ENCODE measurements around the gene SUCLG2.

Gene SUCLG2

DNA sequence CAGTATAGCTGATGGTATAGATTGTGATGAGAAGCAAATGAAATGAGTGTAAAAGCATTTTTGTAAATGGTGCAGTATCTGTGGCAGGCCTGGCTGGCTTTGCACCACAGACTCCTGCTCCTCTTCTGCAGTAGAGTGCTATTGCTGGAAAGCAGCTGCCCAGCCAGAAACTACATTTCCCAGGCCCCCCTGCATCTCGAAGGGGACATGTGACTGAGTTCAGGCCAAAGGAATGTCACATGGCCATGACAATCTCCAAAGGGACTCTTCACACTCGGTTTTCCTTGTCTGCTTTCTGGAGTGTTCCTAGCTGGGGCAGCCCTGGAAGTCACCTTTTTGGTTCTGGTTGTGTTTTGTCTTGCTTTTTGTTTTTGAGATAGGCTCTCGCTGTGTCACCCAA is 277.1 kb downstream of the SUCLG2 start:
- TF ChIP-seq ZNF565 (CRISPR knock-in tag; conservative IDR thresholded peaks at IDR 0.05; ENCODE audit: low read depth) (no peak), ZFP3 (CRISPR knock-in tag; IDR thresholded peaks at IDR 0.05) (no peak), TOX (CRISPR knock-in tag; IDR thresholded peaks at IDR 0.05; ENCODE audit: borderline replicate concordance) (no peak), ISL1 (CRISPR knock-in tag; IDR thresholded peaks at IDR 0.05) (no peak), ARNTL (CRISPR knock-in tag; IDR thresholded peaks at IDR 0.05; ENCODE audit: borderline replicate concordance, low read depth) (no peak), ZNF70 (CRISPR knock-in tag; IDR thresholded peaks at IDR 0.05) (no peak)
- TF ChIP-seq, protein P1, sequence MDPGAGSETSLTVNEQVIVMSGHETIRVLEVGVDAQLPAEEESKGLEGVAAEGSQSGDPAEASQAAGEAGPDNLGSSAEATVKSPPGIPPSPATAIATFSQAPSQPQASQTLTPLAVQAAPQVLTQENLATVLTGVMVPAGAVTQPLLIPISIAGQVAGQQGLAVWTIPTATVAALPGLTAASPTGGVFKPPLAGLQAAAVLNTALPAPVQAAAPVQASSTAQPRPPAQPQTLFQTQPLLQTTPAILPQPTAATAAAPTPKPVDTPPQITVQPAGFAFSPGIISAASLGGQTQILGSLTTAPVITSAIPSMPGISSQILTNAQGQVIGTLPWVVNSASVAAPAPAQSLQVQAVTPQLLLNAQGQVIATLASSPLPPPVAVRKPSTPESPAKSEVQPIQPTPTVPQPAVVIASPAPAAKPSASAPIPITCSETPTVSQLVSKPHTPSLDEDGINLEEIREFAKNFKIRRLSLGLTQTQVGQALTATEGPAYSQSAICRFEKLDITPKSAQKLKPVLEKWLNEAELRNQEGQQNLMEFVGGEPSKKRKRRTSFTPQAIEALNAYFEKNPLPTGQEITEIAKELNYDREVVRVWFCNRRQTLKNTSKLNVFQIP (CRISPR knock-in tag; IDR thresholded peaks at IDR 0.05; ENCODE audit: borderline replicate concordance, low read depth) = no peak
- TF ChIP-seq, protein P2, sequence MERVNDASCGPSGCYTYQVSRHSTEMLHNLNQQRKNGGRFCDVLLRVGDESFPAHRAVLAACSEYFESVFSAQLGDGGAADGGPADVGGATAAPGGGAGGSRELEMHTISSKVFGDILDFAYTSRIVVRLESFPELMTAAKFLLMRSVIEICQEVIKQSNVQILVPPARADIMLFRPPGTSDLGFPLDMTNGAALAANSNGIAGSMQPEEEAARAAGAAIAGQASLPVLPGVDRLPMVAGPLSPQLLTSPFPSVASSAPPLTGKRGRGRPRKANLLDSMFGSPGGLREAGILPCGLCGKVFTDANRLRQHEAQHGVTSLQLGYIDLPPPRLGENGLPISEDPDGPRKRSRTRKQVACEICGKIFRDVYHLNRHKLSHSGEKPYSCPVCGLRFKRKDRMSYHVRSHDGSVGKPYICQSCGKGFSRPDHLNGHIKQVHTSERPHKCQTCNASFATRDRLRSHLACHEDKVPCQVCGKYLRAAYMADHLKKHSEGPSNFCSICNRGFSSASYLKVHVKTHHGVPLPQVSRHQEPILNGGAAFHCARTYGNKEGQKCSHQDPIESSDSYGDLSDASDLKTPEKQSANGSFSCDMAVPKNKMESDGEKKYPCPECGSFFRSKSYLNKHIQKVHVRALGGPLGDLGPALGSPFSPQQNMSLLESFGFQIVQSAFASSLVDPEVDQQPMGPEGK (CRISPR knock-in tag; IDR thresholded peaks at IDR 0.05; ENCODE audit: borderline replicate concordance) = no peak
- ATAC-seq = no peak

DNA sequence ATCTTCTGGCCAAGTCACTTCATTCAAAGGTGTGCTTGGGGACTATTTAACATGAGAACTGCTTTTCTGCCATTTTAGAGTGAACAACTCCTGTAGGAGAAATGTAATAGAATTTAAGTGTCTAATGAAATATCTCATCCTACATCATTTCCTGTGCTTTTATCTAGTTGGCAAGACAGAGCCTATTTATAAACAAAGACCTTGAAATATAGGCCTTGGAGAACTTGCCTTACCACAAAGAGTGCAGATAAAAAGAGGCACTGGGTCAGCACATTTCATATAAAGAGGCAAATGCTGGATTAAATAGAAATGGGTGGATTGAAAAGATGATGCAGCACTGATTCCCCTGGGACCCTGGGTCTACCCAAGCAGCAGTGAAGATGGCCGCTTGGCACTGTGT is 278.0 kb downstream of the SUCLG2 start:
- TF ChIP-seq TOX (CRISPR knock-in tag; IDR thresholded peaks at IDR 0.05; ENCODE audit: borderline replicate concordance) (no peak), ZFP3 (CRISPR knock-in tag; IDR thresholded peaks at IDR 0.05) (no peak), ZFP30 (CRISPR knock-in tag; IDR thresholded peaks at IDR 0.05) (no peak), GLIS3 (CRISPR knock-in tag; IDR thresholded peaks at IDR 0.05) (no peak), BACH2 (CRISPR knock-in tag; IDR thresholded peaks at IDR 0.05; ENCODE audit: borderline replicate concordance) (no peak), ARNTL (CRISPR knock-in tag; IDR thresholded peaks at IDR 0.05; ENCODE audit: borderline replicate concordance, low read depth) (no peak)
- TF ChIP-seq, protein P3, sequence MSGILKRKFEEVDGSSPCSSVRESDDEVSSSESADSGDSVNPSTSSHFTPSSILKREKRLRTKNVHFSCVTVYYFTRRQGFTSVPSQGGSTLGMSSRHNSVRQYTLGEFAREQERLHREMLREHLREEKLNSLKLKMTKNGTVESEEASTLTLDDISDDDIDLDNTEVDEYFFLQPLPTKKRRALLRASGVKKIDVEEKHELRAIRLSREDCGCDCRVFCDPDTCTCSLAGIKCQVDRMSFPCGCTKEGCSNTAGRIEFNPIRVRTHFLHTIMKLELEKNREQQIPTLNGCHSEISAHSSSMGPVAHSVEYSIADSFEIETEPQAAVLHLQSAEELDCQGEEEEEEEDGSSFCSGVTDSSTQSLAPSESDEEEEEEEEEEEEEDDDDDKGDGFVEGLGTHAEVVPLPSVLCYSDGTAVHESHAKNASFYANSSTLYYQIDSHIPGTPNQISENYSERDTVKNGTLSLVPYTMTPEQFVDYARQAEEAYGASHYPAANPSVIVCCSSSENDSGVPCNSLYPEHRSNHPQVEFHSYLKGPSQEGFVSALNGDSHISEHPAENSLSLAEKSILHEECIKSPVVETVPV (CRISPR knock-in tag; IDR thresholded peaks at IDR 0.05) = no peak
- no peak for ATAC-seq

DNA sequence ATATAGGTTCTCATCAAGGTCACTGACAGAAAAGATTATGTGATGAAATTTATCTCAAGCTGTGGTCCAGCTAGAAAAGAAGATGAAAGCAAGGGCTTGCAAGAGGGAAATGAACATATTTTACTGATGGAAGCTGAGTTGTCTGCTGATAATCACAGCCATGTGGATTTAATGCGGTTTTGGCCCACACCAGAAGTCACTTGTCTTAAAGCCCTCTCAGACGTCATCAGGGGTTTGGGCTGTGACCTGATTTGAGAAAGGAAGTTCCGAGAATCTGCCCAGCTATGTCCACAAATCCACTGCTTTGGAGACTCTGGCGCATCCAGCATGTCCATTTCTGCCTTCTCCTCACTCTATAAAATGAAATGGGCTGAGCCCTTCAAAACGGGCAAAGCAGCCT is 278.4 kb downstream of the SUCLG2 start:
- no peak for ATAC-seq
- TF ChIP-seq, protein P3 (CRISPR knock-in tag; IDR thresholded peaks at IDR 0.05) = no peak
- no peak for TF ChIP-seq TCF4 (CRISPR knock-in tag; IDR thresholded peaks at IDR 0.05; ENCODE audit: borderline replicate concordance)
- no peak for TF ChIP-seq ISL1 (CRISPR knock-in tag; IDR thresholded peaks at IDR 0.05)

DNA sequence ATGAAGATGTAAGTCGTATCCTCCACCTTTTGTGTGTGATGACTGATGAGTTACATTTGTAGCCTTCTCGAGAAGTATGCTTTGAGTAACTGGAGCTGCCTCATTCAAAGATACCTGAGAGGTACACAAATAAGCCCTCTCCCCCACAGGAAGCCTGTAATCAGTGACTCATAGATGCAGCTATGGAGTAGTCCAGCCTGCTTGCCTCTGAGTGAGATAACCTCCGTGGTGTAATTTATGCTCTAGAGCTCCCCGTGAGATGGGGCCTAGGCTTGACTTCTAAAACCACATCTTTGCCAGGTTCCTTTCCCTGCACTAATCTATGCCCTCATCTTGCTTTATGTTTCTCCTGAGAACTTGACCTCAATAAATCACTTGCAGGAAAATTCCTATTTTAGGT is 291.7 kb downstream of the SUCLG2 start:
- ATAC-seq = no peak; the same call in 2 of the 3 replicates
- TF ChIP-seq ZFP30 (CRISPR knock-in tag; IDR thresholded peaks at IDR 0.05) = no peak
- TF ChIP-seq PPARA (CRISPR knock-in tag; IDR thresholded peaks at IDR 0.05; ENCODE audit: borderline replicate concordance) = no peak
- TF ChIP-seq, protein P2 (CRISPR knock-in tag; IDR thresholded peaks at IDR 0.05; ENCODE audit: borderline replicate concordance) = no peak
- no peak for TF ChIP-seq ZNF8 (CRISPR knock-in tag; IDR thresholded peaks at IDR 0.05)
- TF ChIP-seq ZNF70 (CRISPR knock-in tag; IDR thresholded peaks at IDR 0.05) = no peak
- TF ChIP-seq, protein P3 (CRISPR knock-in tag; IDR thresholded peaks at IDR 0.05) = no peak
- TF ChIP-seq ZNF565 (CRISPR knock-in tag; conservative IDR thresholded peaks at IDR 0.05; ENCODE audit: low read depth) = no peak
- TF ChIP-seq, protein P4, sequence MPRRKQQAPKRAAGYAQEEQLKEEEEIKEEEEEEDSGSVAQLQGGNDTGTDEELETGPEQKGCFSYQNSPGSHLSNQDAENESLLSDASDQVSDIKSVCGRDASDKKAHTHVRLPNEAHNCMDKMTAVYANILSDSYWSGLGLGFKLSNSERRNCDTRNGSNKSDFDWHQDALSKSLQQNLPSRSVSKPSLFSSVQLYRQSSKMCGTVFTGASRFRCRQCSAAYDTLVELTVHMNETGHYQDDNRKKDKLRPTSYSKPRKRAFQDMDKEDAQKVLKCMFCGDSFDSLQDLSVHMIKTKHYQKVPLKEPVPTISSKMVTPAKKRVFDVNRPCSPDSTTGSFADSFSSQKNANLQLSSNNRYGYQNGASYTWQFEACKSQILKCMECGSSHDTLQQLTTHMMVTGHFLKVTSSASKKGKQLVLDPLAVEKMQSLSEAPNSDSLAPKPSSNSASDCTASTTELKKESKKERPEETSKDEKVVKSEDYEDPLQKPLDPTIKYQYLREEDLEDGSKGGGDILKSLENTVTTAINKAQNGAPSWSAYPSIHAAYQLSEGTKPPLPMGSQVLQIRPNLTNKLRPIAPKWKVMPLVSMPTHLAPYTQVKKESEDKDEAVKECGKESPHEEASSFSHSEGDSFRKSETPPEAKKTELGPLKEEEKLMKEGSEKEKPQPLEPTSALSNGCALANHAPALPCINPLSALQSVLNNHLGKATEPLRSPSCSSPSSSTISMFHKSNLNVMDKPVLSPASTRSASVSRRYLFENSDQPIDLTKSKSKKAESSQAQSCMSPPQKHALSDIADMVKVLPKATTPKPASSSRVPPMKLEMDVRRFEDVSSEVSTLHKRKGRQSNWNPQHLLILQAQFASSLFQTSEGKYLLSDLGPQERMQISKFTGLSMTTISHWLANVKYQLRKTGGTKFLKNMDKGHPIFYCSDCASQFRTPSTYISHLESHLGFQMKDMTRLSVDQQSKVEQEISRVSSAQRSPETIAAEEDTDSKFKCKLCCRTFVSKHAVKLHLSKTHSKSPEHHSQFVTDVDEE (CRISPR knock-in tag; IDR thresholded peaks at IDR 0.05) = no peak
- no peak for TF ChIP-seq BACH2 (CRISPR knock-in tag; IDR thresholded peaks at IDR 0.05; ENCODE audit: borderline replicate concordance)
- TF ChIP-seq ZFP3 (CRISPR knock-in tag; IDR thresholded peaks at IDR 0.05) = no peak
- no peak for TF ChIP-seq OSR1 (CRISPR knock-in tag; IDR thresholded peaks at IDR 0.05)
- TF ChIP-seq, protein P5, sequence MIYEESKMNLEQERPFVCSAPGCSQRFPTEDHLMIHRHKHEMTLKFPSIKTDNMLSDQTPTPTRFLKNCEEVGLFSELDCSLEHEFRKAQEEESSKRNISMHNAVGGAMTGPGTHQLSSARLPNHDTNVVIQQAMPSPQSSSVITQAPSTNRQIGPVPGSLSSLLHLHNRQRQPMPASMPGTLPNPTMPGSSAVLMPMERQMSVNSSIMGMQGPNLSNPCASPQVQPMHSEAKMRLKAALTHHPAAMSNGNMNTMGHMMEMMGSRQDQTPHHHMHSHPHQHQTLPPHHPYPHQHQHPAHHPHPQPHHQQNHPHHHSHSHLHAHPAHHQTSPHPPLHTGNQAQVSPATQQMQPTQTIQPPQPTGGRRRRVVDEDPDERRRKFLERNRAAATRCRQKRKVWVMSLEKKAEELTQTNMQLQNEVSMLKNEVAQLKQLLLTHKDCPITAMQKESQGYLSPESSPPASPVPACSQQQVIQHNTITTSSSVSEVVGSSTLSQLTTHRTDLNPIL (CRISPR knock-in tag; IDR thresholded peaks at IDR 0.05; ENCODE audit: low read depth) = no peak
- TF ChIP-seq TCF4 (CRISPR knock-in tag; IDR thresholded peaks at IDR 0.05; ENCODE audit: borderline replicate concordance) = no peak
- no peak for TF ChIP-seq TOX (CRISPR knock-in tag; IDR thresholded peaks at IDR 0.05; ENCODE audit: borderline replicate concordance)
- TF ChIP-seq GLIS3 (CRISPR knock-in tag; IDR thresholded peaks at IDR 0.05) = no peak

Data from SK-N-SH treated with all-trans-retinoic acid at 6 μM for 48 hours (cell line).